GM12892 (cell line): ENCODE measurements around the gene MSMO1.

Source experiments
- POLR2A ChIP-seq: IDR thresholded peaks from 2 replicates; pipeline ENCODE4 v1.6.1; 2011; ENCODE audit warnings: low read depth, low read length, control low read depth
- POLR2AphosphoS5 ChIP-seq: IDR thresholded peaks from 2 replicates; pipeline ENCODE4 v1.6.1; 2011; ENCODE audit warnings: low read depth, low read length, control low read depth

- TF ChIP-seq POLR2A: no peak
- TF ChIP-seq POLR2AphosphoS5: no peak
These were observed 3.1 kb upstream of the MSMO1 start for GRCh38 chr4:165324236-165324917.
